ENCODE results near the gene FAHD2A.
"Not testable (repeated sequence)": the region's sequence is repeated elsewhere in the genome, so short reads cannot be mapped to it uniquely, and the experiment has no call there.

Gene FAHD2A, protein sequence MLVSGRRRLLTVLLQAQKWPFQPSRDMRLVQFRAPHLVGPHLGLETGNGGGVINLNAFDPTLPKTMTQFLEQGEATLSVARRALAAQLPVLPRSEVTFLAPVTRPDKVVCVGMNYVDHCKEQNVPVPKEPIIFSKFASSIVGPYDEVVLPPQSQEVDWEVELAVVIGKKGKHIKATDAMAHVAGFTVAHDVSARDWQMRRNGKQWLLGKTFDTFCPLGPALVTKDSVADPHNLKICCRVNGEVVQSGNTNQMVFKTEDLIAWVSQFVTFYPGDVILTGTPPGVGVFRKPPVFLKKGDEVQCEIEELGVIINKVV

DNA sequence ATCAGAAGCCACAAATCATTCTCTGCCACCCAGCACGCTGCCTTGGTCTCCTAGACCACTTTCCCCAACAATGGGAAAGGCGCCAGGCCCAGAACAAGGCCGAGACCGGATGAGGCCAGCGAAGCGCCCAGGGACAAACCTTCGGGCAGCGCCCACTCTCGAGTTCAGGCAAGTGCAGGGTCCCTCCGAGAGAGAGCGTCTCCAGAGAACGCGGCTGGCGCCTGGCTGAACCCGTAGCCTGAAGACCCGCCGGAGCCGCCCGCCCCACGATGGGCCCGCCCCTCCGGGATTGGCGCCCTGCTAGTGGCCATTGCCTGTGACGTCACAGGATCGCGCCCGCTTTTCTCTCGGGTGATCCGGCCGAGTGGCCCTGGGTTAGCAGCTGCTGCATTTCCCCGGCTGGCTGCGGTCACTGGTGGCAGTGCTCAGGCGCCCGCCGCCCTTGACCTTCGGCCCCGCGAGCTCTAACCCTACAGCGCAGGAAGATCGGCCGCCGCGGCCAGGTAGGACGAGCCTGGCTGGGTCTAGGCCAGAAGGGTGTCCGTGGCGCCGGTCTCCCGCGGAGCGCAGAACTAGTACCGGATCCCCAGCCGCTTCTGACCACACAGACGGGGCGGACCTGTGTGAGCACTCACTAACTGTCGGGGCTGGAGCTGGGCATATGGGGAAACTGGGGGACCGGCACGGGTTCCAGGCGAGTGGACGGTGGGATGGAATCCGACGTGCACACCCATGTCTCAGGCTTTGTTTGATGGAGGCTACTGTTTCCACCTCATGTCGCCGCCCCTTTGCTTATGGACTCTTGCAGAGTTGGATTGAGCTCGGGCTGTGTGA lies at the start of gene FAHD2A:
TSS of gene FAHD2A (plus strand) at position 339 of the 834 bp plus-strand sequence. CDS start 2,851 bp downstream, outside the sequence.
- peak; percentile 89 to 97 for DNase-seq (ENCODE audit: low read depth in 2 of 2)

DNA sequence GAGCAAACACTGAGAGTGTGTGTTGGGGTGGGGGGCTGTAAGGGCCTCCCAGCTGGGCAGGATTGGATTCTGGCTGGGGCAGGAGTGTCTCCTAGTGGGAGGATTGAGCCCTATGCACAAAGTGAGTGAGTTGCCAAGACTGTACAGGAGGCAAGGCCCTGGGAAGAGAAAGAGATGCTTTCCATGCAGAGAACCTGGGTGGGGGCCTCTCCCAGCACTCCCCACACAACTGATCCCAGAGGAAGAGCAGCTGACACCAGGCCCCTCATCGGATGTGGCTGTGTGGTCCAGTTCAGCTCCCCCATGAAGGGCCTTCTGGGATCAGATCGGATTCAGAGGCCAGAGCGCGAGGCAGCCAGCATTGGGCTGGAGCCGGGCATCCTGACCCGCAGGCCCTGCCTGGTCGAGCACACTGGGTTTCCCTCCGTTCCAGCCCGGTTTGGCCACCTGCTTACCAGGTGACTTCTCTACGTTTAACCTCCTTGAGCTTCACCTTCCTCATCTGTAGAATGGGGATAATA lies 49.4 kb upstream of the FAHD2A start:
- DNase-seq (ENCODE audit: low read depth in 2 of 2): no peak

DNA sequence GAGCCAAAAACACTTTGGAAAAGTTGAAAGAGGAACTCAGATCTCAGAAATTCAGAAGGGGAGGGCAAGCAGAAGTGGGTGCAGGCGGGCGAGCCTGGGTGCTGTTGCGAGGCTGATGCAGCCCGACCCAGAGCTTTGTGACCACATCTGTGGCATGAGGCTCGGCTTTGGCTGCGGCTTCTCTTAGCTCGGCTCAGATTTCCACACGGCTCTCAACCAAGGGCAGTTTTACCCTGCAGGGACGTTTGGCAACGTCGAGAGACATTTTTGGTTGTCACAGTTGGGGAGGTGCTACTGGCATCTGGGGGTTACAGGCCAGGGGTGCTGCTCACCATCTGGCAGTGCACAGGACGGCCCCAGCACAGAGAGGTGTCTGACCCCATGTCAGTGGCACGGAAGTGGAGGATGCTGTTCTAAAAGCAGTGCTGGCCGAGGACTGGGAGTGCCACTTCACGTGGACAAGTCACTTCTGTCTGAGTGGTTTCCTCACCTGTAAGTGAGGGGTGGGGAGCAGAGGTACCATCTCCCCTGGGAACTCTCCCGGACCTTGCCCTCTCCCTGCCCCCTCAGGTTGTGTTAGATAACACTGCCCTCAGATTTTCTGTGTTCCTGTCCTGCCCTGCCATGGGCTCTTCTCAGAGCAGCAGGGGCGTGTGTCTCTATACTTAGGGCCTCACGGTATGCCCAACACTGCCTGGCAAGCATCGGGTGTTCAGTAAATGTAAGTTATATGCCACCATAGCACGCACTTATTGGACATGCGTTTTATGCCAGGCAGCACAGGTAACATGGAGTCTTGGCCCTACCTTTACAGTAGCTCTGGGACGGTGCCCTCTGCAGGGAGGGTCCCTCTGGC lies 48.7 kb upstream of the FAHD2A start:
- no peak for DNase-seq (ENCODE audit: low read depth in 2 of 2)

DNA sequence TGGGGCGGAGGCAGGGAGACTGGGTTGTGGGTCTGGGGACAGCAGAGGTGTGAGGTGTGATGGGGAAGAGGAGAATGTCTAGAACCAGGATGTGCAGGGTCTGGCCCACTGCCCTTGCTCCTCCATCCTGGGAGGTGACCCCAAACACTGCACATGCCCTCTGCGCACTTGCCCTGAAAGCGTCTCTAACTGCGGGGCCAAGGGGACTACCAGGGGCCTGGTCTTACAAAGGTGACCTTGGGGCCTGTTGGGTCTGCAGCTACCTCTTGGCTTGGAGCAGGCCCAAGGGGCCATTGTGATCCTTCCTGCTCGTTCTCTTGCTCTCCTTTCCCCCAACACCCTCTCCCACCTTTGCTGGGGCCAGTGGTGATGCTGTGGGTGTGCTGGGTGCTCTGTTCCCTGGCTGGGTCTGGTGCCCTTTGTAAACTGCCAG lies 48.0 kb upstream of the FAHD2A start:
- DNase-seq (ENCODE audit: low read depth in 2 of 2): no peak

DNA sequence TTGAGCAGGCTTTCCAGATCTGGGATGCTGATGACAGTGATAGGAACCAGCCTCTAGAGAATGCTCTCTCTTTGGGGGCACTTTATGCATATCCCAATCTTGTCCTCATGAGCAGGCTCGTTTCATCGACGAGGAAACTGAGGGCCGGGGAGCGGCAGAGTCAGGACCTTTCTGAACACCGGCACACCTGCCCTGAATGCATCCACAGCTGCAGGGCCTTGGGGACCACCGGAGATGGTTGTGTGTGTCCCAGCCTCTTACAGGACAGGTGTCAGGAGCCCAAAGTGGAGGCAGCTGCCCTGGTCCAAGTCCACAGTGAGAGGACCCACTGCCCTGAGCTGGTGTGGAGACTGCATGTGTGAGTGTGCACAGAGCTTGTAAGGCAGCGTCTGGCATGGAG lies 47.6 kb upstream of the FAHD2A start:
- DNase-seq (ENCODE audit: low read depth in 2 of 2): no peak

DNA sequence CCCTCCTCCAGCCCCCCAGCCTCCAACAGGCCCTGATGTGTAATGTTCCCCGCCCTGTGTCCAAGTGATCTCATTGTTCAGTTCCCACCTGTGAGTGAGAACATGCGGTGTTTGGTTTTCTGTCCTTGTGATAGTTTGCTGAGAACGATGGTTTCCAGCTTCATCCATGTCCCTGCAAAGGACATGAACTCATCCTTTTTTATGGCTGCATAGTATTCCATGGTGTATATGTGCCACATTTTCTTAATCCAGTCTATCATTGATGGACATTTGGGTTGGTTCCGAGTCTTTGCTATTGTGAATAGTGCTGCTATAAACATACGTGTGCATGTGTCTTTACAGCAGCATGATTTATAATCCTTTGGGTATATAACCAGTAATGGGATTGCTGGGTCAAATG lies 47.0 kb upstream of the FAHD2A start:
- not testable (repeated sequence) for DNase-seq (ENCODE audit: low read depth in 2 of 2)

DNA sequence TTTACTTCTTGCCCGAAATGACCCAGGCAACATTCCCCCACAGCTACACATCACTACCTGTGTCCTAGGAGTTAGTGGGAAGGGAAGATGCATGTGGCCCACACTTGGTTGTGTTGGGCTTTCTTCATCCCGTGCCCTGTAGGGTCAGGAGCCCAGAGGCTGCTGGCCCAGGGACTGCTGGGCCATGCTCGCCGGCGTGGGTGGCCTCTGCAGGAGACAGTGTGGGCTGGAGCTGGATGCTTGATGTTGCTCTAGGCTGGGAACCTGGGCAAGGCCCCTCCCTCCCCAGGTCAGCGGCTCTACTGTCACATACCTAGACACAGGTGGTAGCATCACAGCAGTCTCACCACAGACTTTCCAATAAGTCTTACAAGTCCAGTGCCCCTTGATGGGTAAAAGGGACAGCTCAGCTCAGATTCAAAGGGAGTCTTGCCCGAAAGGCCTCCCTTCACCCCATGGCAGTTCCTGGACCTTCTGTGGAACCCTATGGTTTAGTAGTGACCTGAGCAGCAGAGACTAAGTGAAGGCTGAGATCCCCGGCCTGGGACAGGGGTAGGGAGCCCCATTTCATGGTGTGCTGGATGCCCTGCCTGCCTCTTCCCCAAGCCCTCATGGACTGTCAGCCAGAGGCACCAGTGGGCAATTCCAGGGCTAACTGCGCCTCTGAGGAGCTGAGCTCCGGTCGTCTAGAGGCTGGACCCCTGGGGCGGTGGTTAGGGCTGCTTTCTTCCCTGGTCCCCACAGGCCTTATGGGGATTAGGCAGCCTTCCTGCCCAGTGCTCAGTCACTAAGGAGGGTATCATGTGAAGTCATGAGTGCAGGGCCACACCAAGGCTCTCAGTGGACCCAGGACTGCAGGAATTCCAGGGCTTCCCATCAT lies 45.4 kb upstream of the FAHD2A start:
- DNase-seq (ENCODE audit: low read depth in 2 of 2): no peak

DNA sequence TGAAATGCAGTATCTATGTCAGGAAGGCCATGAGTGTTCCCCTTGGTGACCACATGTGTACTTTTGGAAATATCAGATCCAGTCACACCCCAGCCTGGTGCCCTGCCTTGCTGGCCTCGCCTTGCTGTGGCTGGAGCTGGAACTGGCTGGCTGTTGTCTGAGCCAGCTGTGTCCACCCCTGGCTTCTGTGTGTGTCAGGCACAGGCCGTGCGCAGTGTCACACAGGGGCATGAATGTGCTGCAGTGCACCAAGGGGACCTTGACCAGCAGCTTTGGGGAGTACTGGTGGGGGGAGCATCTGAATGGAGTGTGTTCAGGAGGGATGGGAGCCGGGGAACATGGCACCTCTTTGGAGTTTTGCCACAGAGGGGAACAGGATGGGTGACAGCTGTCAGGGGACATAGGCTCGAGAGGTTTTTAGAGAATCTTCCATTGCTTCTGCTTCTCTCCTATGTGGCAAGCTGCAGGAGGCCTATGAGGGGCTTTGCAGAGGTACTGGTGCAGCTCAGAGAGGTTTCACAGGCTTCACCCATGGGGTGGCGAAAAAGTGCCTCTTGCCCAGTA lies 44.7 kb upstream of the FAHD2A start:
- DNase-seq (ENCODE audit: low read depth in 2 of 2): no peak

DNA sequence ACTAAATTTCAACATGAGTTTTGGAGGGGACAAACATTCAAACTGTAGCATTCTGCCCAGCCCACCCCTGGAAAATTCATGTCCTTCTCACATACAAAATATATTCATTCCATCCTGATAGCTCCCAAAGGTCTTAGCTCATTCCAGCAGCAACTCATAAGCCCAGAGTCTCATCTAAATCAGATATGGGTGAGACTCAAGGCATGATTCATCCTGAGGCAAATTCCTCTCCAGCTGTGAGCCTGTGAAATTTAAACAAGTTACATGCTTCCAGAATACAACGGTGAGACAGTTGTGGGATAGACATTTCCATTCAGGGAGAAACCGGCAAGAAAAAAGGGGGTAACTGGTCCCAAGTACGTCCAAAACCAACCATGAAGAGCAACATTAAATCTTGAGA lies 43.5 kb upstream of the FAHD2A start:
- no peak for DNase-seq (ENCODE audit: low read depth in 2 of 2)

DNA sequence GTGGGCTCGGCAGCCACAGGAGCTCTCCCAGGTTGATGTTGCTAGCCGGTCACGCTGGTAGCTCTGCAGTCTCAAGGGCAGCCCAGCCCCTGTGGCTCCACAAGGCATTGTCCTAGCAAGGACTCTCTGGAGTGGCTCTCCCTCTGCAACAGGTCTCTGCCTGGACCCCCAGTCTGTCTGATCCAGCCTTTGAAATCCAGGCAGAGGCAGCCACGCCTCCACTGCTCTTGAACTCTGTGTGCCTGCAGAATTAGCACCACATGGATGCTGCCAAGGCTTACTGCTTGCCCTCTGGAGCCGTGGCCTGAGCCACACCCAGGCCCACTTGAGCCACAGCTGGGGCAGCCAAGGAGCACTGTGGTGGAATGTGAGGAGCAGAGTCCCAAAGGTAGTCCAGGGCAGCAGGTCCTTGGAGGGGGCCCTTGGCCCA lies 43.0 kb upstream of the FAHD2A start:
- no peak for DNase-seq (ENCODE audit: low read depth in 2 of 2)

DNA sequence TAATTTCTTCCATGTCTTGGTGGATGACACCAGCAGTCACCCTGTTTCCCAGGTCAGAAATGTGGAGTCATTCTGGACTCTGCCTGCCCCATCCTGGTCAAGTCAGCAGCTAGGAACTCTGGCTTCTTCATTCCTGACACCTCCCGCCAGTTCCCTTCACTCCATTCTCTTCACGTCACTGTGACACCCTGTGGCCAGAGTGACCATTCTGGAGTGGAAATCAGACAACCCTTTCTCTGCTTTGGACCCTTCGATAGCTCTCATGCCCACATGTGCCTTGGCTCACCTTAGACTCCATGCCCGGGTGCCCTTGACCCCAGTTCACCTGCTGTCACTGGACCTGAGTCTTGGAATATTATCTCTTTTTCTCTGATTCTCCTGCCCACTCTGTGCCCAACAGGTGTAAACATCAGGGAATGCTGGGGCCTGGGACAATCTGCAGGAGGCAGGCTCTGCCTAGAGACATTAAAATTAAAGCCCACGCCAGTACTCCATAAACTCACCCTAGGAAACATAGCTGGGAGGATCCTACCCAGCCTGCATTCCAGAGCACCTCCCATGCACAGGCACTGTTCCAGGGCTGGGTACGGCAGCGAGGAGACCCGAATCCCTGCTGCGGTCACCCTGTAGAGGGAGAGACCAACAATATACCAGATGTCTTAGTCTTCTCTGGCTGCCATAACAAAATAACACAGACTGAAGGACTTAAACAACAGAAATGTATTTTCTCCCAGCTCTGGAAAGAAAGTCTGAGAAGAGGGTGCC lies 41.1 kb upstream of the FAHD2A start:
- no peak for DNase-seq (ENCODE audit: low read depth in 2 of 2)

DNA sequence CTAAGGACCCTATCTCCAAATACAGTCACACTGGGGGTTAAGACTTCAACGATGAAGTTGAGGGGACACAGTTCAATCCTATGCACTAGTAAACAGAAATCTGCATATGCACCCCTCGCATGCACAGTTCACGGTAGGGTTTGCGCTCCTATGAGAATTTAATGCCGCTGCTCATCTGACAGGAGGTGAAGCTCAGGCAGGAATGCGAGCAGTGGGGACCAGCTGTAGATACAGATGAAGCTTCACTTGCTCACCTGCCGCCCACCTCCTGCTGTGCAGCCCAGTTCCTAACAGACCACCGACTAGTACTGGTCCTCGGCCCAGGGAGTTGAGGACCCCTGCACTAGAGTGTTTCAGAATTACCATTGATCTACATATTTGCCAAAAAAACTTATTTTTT lies 40.0 kb upstream of the FAHD2A start:
- no peak for DNase-seq (ENCODE audit: low read depth in 2 of 2)

DNA sequence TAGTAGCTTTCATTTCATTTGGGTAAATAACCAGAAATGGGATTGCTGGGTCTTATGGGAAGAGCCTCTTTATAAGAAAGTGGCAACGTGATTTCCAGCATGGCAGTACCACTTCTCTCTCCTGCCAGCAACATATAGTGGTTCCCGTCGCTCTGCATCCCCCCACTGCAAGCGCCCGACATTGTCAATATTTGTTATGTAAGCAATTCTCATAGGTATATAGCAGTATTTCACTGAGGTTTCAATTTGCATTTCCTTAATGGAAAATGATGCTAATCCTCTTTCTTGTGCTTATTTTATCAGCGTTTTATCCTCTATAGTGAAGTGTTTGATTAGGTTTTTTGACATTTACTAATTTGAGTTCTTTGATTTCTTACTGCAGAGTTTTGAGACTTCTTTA lies 36.0 kb upstream of the FAHD2A start:
- no peak for DNase-seq (ENCODE audit: low read depth in 2 of 2)

DNA sequence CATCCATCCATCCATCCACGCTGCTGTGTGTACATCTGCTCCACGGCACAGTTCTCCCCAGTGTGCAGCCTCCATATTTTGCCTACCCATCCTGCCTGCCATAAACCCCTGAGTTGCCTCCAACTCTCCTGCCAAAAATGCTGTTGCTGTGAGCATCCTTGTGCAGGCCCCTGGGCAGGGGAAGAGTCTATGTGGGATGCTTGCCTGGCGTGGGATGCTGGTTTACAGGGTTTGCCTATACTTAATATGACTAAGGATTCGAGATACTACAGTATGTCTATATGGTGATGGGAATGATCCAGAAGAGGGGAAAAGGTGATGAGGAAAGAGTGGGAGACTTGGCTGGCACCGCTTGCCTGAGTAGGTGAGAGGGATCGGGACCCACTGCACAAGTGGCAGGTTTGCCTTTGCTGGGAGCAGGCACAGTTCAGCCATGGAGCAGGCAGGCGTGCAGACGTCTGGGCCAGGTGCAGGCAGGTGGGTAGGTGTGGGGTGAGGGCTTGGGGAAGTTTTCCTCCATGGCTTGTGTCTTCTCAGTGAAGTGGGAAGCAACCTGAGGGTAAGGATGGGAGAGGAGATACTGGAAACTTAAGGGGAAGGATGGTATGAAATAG lies 30.2 kb upstream of the FAHD2A start:
- no peak for DNase-seq (ENCODE audit: low read depth in 2 of 2)

DNA sequence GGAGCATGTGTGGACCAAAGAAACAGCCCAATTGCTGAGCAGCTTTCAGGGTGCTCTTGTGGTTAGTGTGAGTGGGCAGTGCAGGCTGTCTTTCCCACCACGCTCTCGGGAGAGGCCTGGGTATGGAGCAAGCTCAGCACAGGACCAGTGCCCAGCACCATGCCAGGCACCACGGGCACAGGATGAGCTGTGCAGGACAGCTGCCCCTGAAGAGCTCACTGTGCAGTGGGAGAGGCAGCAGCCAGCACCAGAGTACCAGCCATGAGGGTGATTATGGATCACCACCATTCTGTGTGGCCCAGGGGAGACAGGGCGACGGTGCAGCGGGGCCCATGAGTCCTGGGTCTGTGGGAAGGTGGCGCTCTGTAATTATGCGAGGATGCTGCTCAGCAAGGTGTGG lies 29.7 kb upstream of the FAHD2A start:
- DNase-seq (ENCODE audit: low read depth in 2 of 2): no peak

DNA sequence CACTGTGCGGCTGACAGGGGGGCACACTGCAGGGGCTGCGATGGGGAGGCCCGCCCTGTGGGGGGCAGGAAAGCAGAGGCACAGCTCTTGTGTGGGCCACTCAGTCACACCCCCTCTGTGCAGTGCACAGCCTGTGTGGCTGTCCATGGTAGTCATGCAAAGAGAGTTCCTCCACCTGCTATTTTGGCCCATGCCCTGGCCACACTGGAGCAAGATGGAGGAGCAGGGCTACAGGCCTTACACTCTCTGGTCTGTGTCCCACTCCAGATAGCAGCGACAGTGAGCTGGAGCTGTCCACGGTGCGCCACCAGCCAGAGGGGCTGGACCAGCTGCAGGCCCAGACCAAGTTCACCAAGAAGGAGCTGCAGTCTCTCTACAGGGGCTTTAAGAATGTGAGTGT lies 28.5 kb upstream of the FAHD2A start:
- no peak for DNase-seq (ENCODE audit: low read depth in 2 of 2)

DNA sequence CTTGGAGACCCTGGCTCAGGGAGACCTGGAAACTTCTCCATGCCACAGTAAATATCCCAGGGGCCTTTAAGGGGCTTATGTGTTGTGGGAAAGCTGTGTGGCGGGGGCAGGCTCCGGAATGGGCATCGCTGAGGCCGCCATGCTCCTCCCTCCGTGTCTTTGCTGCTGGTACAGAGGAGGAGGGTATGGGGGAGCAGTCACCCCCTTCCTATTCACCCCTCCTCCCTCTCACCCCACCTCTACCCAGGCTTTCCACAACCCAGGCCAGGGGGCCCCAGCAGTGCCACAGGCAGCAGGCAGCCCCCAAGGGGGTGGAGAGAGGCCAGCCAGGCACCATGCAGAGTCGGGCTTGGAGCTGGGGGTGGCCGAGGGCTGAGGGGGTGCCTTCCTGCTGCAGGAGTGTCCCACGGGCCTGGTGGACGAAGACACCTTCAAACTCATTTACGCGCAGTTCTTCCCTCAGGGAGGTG lies 28.0 kb upstream of the FAHD2A start:
- no peak for DNase-seq (ENCODE audit: low read depth in 2 of 2)

DNA sequence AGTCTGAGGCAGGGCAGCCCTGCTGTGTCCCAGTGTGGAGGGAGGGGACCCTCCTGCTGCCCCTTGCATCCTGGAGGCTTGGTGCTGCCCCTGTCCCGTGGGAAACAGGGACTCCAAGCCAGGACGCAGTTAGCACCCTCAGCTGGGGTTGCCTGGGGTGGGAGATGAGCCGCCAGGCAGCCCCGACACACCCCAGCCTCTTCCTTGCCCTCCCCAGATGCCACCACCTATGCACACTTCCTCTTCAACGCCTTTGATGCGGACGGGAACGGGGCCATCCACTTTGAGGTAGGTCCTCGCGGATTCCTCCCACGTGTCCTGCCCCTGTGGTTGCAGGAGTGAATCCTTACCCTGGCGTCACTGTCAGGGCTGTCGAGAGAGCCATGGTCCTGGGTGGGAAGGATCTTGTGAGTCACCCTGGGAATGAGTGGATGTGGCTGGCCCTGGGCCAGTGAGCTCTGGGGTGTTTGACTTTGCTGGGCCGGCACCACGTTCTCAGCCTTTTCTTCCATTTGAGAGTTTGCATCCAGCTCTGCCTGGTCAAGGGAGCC lies 27.5 kb upstream of the FAHD2A start:
- DNase-seq (ENCODE audit: low read depth in 2 of 2): no peak

Data from stimulated activated CD4-positive, alpha-beta T cell treated with anti-CD3 and anti-CD28 coated beads, Interleukin-12 subunit alpha, Interleukin-12 subunit beta, amount 100 ng/mL, for 24 hours (primary cell).